Liver (tissue), 9 donors: ENCODE results near the gene EPHA6. TPM values are rescaled to one million over a fixed set of nuclear protein-coding genes. Genes with fewer than 3 reads are reported as not detected.

Experiments
- DNase-seq: peaks from one replicate; pipeline ENCODE4 v3.0.0-alpha.2; 2017; ENCODE audit warnings: low spot score
- H3K27ac ChIP-seq, 2 donors: one replicate each; pipeline ENCODE4 v1.7.0; 2013; ENCODE audit warnings: inconsistent platforms in 2 of 2, low read length in 2 of 2, control low read depth in 1 of 2, low read depth in 1 of 2, mild to moderate bottlenecking in 1 of 2
- H3K27me3 ChIP-seq, 4 donors: one replicate each; pipeline versions ENCODE4 v1.6.1 to v1.7.0; 2013; ENCODE audit warnings: low read length in 3 of 4, inconsistent platforms in 1 of 4, mild to moderate bottlenecking in 1 of 4, moderate library complexity in 1 of 4; ENCODE audit not compliant: control insufficient read depth in 4 of 4, insufficient read depth in 4 of 4
- H3K36me3 ChIP-seq, 4 donors: one replicate each; pipeline versions ENCODE4 v1.6.1 to v1.7.0; 2013; ENCODE audit warnings: low read length in 3 of 4, mild to moderate bottlenecking in 3 of 4, low read depth in 1 of 4, moderate library complexity in 1 of 4; ENCODE audit not compliant: control insufficient read depth in 4 of 4, insufficient read depth in 3 of 4
- H3K4me1 ChIP-seq, 4 donors: one replicate each; pipeline versions ENCODE4 v1.6.1 to v1.7.0; 2013; ENCODE audit warnings: low read length in 3 of 4, mild to moderate bottlenecking in 3 of 4, moderate library complexity in 1 of 4; ENCODE audit not compliant: control insufficient read depth in 4 of 4, insufficient read depth in 4 of 4
- H3K4me3 ChIP-seq, 3 donors: one replicate each; pipeline versions ENCODE4 v1.6.1 to v1.7.0; 2013; ENCODE audit warnings: low read length in 3 of 3, control low read depth in 1 of 3, low read depth in 1 of 3, mild to moderate bottlenecking in 1 of 3
- H3K9ac ChIP-seq, 2 donors: one replicate each; pipeline ENCODE4 v1.7.0; 2013; ENCODE audit warnings: low read length in 2 of 2, mild to moderate bottlenecking in 2 of 2, moderate library complexity in 2 of 2, control low read depth in 1 of 2, low read depth in 1 of 2
- H3K9me3 ChIP-seq, 4 donors: one replicate each; pipeline versions ENCODE4 v1.6.1 to v1.7.0; 2013; ENCODE audit warnings: low read length in 3 of 4; ENCODE audit not compliant: control insufficient read depth in 4 of 4
- EGR1 ChIP-seq, 2 donors: IDR thresholded peaks; 2 replicates each; pipeline ENCODE4 v1.6.1; 2016 to 2018; ENCODE audit warnings: antibody characterized with exemption in 2 of 2, low read depth in 2 of 2
- FOXA2 ChIP-seq: IDR thresholded peaks from 2 replicates; pipeline ENCODE4 v1.6.1; 2016; ENCODE audit warnings: antibody characterized with exemption
- GABPA ChIP-seq, 2 donors: IDR thresholded peaks in 1 of 2; conservative IDR thresholded peaks in 1 of 2; 2 replicates each; pipeline ENCODE4 v1.6.1; 2016; ENCODE audit warnings: antibody characterized with exemption in 2 of 2, mild to moderate bottlenecking in 1 of 2, moderate library complexity in 1 of 2
- HNF4A ChIP-seq, 2 donors: conservative IDR thresholded peaks; 2 replicates each; pipeline ENCODE4 v1.6.1; 2016; ENCODE audit warnings: antibody characterized with exemption in 2 of 2, mild to moderate bottlenecking in 2 of 2
- JUND ChIP-seq, 2 donors: IDR thresholded peaks; 2 replicates each; pipeline ENCODE4 v1.6.1; 2016; ENCODE audit warnings: antibody characterized with exemption in 2 of 2
- MAX ChIP-seq: IDR thresholded peaks from 2 replicates; pipeline ENCODE4 v1.6.1; 2016; ENCODE audit warnings: antibody characterized with exemption
- NR2F2 ChIP-seq: IDR thresholded peaks from 2 replicates; pipeline ENCODE4 v1.6.1; 2016; ENCODE audit warnings: antibody characterized with exemption
- REST ChIP-seq: IDR thresholded peaks from 2 replicates; pipeline ENCODE4 v1.6.1; 2016; ENCODE audit warnings: antibody characterized with exemption, mild to moderate bottlenecking
- RXRA ChIP-seq, 2 donors: IDR thresholded peaks; 2 replicates each; pipeline ENCODE4 v1.6.1; 2017 to 2018; ENCODE audit warnings: antibody characterized with exemption in 2 of 2, mild to moderate bottlenecking in 1 of 2
- ZBTB33 ChIP-seq: IDR thresholded peaks from 2 replicates; pipeline ENCODE4 v1.6.1; 2016; ENCODE audit warnings: antibody characterized with exemption
- WGBS: extraction: QIAGEN DNeasy Blood & Tissue Kit; methylation state at CpG from one replicate; pipeline ENCODE4 v1.1.7; 2013; 5-methylcytosine and 5-hydroxymethylcytosine counted together
- polyA plus RNA-seq, 2 donors: library from polyadenylated mRNA; stranded (reverse) in 1 of 2; unstranded in 1 of 2; fragments of 200-250 nt in 1 of 2; fragments of >200 nt in 1 of 2; fragmentation: Nextera tagmentation in 1 of 2; extraction: Ambion mirVana in 1 of 2; gene quantifications; one replicate each; pipeline versions ENCODE4 v1.2.1 to v1.2.3, GENCODE V29; 2013 to 2015
- total RNA-seq, 2 donors: library from RNA; depleted of rRNA; stranded (reverse); fragments of >200 nt; gene quantifications; one replicate each; pipeline ENCODE4 v1.2.3, GENCODE V29; 2014
- TF ChIP-seq, protein P1 (sequence below): IDR thresholded peaks from 2 replicates; pipeline ENCODE4 v1.6.1; 2016; ENCODE audit warnings: antibody characterized with exemption
- donor health status: healthy.
- donor health status: healthy.
- donor health status: healthy.
- donor health status: healthy.
- donor health status: healthy.

EPHA6 gene
- total and polyA plus RNA-seq, 4 donors = 0.05 to 0.17 (median 0.05) TPM; not detected in 1

DNA sequence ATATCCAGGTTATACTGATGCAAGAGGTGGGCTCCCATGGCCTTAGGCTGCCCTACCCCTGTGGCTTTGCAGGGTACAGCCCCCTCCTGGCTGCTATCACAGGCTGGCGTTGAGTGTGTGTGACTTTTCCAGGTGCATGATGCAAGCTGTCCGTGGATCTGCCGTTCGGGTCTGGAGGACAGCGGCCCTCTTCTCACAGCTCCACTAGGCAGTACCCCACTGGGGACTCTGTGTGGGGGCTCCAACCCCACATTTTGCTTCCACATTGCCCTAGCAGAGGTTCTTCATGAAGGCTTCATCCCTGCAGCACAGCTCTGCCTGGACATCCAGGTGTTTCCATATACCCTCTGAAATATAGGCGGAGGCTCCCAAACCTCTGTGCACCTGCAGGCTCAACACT is 610.6 kb downstream of the EPHA6 start:
- WGBS = 93% methylated on average over 6 of the region's 6 CpGs
- H3K27ac ChIP-seq = no peak overlapping the region
- no peak for DNase-seq
- H3K9me3 ChIP-seq = no peaks in the 10 kb centered on the region
- no peaks in the 10 kb centered on the region for H3K4me1 ChIP-seq
- H3K4me3 ChIP-seq = no peak overlapping the region
- H3K27me3 ChIP-seq = no peaks in the 10 kb centered on the region
- no peaks in the 10 kb centered on the region for H3K36me3 ChIP-seq
- H3K9ac ChIP-seq = no peak overlapping the region
- TF ChIP-seq GABPA (IDR thresholded peaks at IDR 0.05 in 1 of 2, conservative IDR thresholded peaks at IDR 0.05 in 1 of 2) (no peak), MAX (no peak), HNF4A (conservative IDR thresholded peaks at IDR 0.05) (no peak)
- TF ChIP-seq, protein P1, sequence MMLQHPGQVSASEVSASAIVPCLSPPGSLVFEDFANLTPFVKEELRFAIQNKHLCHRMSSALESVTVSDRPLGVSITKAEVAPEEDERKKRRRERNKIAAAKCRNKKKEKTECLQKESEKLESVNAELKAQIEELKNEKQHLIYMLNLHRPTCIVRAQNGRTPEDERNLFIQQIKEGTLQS = no peak

DNA sequence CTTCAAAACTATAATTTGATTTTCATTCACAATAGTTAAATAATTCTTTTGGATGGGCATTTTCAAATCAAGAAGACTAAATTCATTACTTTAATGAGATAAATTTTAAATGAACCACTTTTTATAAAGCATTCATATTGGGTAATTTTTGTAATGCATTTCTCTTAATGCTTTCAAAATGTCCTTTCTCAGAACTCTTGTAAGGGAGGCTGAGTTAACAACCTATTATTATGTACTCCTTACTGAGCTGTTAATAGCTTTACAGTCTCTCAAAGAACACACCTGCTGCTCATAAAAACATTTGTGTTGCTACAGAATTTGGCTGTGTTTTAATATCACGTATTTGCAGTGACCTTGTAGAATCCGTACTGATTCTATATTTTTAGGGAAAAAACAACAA is 616.2 kb downstream of the EPHA6 start:
- H3K4me3 ChIP-seq = no peak overlapping the region
- no peak overlapping the region for H3K27ac ChIP-seq
- no peak for DNase-seq
- no peaks in the 10 kb centered on the region for H3K4me1 ChIP-seq
- no peaks in the 10 kb centered on the region for H3K9me3 ChIP-seq
- WGBS = 63% methylated on average over 2 of the region's 2 CpGs
- H3K9ac ChIP-seq = no peak overlapping the region
- no peaks in the 10 kb centered on the region for H3K27me3 ChIP-seq
- no peaks in the 10 kb centered on the region for H3K36me3 ChIP-seq
- TF ChIP-seq ZBTB33 = no peak
- TF ChIP-seq REST = no peak
- TF ChIP-seq, protein P1 = no peak
- TF ChIP-seq HNF4A (conservative IDR thresholded peaks at IDR 0.05) = no peak
- TF ChIP-seq JUND (IDR thresholded peaks at IDR 0.05) = no peak
- no peak for TF ChIP-seq MAX
- TF ChIP-seq GABPA (IDR thresholded peaks at IDR 0.05 in 1 of 2, conservative IDR thresholded peaks at IDR 0.05 in 1 of 2) = no peak
- TF ChIP-seq NR2F2 = no peak
- no peak for TF ChIP-seq EGR1 (IDR thresholded peaks at IDR 0.05; ENCODE audit: low read depth in 2 of 2)
- no peak for TF ChIP-seq RXRA (IDR thresholded peaks at IDR 0.05)
- no peak for TF ChIP-seq FOXA2
